Naive thymus-derived CD4-positive, alpha-beta T cell (primary cell): ENCODE data around the gene MAP4K5. TPM values are rescaled to one million over a fixed set of nuclear protein-coding genes. Genes with fewer than 3 reads are reported as not detected.

Experiments used
- ATAC-seq: fragments of 150-1000 bp; cut with Tn5 transposase; 2 replicates; pipeline ENCODE4 v1.10.0; 2021; ENCODE audit warnings: mild to moderate bottlenecking, moderate library complexity
- CTCF ChIA-PET: fragments of 350-600 bp; sonication (Branson Sonifier 250); formaldehyde crosslinking; loops from one replicate; lab custom pipeline; 2021; ENCODE audit warnings: antibody characterized with exemption; lab: Charles Lee
- POLR2A ChIA-PET: fragments of 350-600 bp; sonication (Branson Sonifier 250); formaldehyde crosslinking; loops from one replicate; lab custom pipeline; 2021; ENCODE audit warnings: antibody characterized with exemption, inconsistent platforms; lab: Charles Lee
- DNase-seq, 9 donors: peaks; one replicate each; pipeline versions ENCODE4 v3.0.0 to v3.0.0-alpha.2; 2020 to 2022; ENCODE audit warnings: mixed read lengths in 1 of 9
- H3K27ac ChIP-seq: one replicate; pipeline ENCODE4 v1.7.0; 2013; ENCODE audit warnings: mild to moderate bottlenecking, low read depth, low read length, moderate library complexity
- H3K27me3 ChIP-seq, 2 donors: one replicate each; pipeline ENCODE4 v1.7.0; 2013; ENCODE audit warnings: low read length in 2 of 2, mild to moderate bottlenecking in 2 of 2, moderate library complexity in 2 of 2; ENCODE audit not compliant: control insufficient read depth in 2 of 2, insufficient read depth in 2 of 2
- H3K36me3 ChIP-seq, 3 experiments: 1 replicate in 2 of 3; 2 replicates in 1 of 3; pipeline ENCODE4 v1.7.0; 2013; ENCODE audit warnings: low read length in 3 of 3, mild to moderate bottlenecking in 3 of 3, moderate library complexity in 1 of 3; ENCODE audit not compliant: insufficient read depth in 3 of 3, control insufficient read depth in 2 of 3
- H3K4me1 ChIP-seq, 2 donors: one replicate each; pipeline ENCODE4 v1.7.0; 2013; ENCODE audit warnings: low read length in 2 of 2, mild to moderate bottlenecking in 2 of 2, moderate library complexity in 1 of 2; ENCODE audit not compliant: control insufficient read depth in 2 of 2, insufficient read depth in 2 of 2
- H3K4me3 ChIP-seq: 2 replicates; pipeline ENCODE4 v1.7.0; 2013; ENCODE audit warnings: mild to moderate bottlenecking, low read length
- H3K9me3 ChIP-seq, 3 experiments: 1 replicate in 2 of 3; 2 replicates in 1 of 3; pipeline ENCODE4 v1.7.0; 2013; ENCODE audit warnings: low read length in 3 of 3; ENCODE audit not compliant: control insufficient read depth in 2 of 3
- H3K27ac Mint-ChIP-seq, 9 donors: one replicate each; pipeline ENCODE4 v1.8.0; 2020 to 2022; ENCODE audit warnings: mixed read lengths in 9 of 9, mild to moderate bottlenecking in 8 of 9, moderate library complexity in 5 of 9, inconsistent platforms in 2 of 9
- H3K27me3 Mint-ChIP-seq, 5 donors: one replicate each; pipeline ENCODE4 v1.8.0; 2021 to 2022; ENCODE audit warnings: mixed read lengths in 5 of 5, mild to moderate bottlenecking in 1 of 5
- H3K36me3 Mint-ChIP-seq, 5 donors: one replicate each; pipeline ENCODE4 v1.8.0; 2020 to 2022; ENCODE audit warnings: mixed read lengths in 5 of 5, mild to moderate bottlenecking in 3 of 5, inconsistent platforms in 1 of 5
- H3K4me1 Mint-ChIP-seq, 7 donors: one replicate each; pipeline ENCODE4 v1.8.0; 2020 to 2022; ENCODE audit warnings: mixed read lengths in 7 of 7, mild to moderate bottlenecking in 3 of 7, inconsistent platforms in 1 of 7
- H3K4me3 Mint-ChIP-seq, 10 donors: one replicate each; pipeline ENCODE4 v1.8.0; 2020 to 2022; ENCODE audit warnings: mild to moderate bottlenecking in 10 of 10, mixed read lengths in 10 of 10, moderate library complexity in 6 of 10, inconsistent platforms in 2 of 10
- H3K9me3 Mint-ChIP-seq, 11 donors: one replicate each; pipeline ENCODE4 v1.8.0; 2020 to 2022; ENCODE audit warnings: mixed read lengths in 11 of 11, mild to moderate bottlenecking in 4 of 11, inconsistent platforms in 1 of 11, moderate library complexity in 1 of 11
- intact Hi-C, 2 donors: fragments of 100-400 bp; cut with micrococcal nuclease; formaldehyde crosslinking; loops; one replicate each; pipeline ENCODE4 v1.15.1; 2023
- polyA plus RNA-seq, 2 donors: library from polyadenylated mRNA; unstranded; fragments of 300-500 nt; fragmentation: Illumina TruSeq; gene quantifications; one replicate each; pipeline ENCODE4 v1.2.3, GENCODE V29; 2021
- total RNA-seq, 6 experiments: library from RNA in 5 of 6; stranded (reverse) in 5 of 6; gene quantifications; 1 replicate in 5 of 6; 2 replicates in 1 of 6; pipeline ENCODE4 v1.2.3 and lab custom pipeline; 2021 to 2026

MAP4K5 gene
- total and polyA plus RNA-seq, 7 experiments from 2014 or later = 15.4 to 47.5 (median 32.5) TPM

DNA sequence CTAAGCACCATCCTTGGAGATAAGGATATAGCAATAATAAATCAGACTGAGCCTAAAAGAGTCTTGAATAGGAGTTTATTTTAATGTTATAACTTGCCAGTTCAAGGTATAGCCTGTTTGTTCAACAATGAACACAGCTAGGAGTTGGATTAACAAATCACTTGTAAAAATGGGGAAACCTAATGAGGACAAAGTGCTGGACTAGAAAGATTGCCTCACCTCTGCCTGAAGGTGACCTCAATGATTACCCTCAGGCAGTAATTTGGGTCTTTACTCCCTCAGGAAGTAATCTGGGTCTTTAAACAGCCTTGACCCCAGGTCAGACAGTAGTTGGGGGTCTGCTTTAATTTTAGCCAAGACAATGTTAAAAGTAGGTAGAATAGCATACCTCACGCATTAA lies 100.2 kb downstream of the MAP4K5 start:
- no peaks in the 10 kb centered on the region for H3K4me1 Mint-ChIP-seq
- no peaks in the 10 kb centered on the region for H3K27me3 Mint-ChIP-seq

GRCh38 chr14:50425816-50426215 lies 106.6 kb downstream of the MAP4K5 start:
- no peaks in the 10 kb centered on the region for H3K27me3 Mint-ChIP-seq
- no peaks in the 10 kb centered on the region for H3K9me3 ChIP-seq
- peaks cover 0 to 35% (median 12%) of the 10 kb centered on the region in 5 donors for H3K36me3 Mint-ChIP-seq
- no peak overlapping the region for H3K4me3 Mint-ChIP-seq
- CTCF ChIA-PET = no interaction called here
- no peak overlapping the region for H3K4me3 ChIP-seq
- intact Hi-C loops = loop anchor here in 1 of 2 donors (5.0 kb wide), 1 partner anchor 104 kb away; no protein-coding TSS in a partner anchor
- peaks cover 0 to 24% (median 14%) of the 10 kb centered on the region in 3 experiments for H3K36me3 ChIP-seq
- no peak for ATAC-seq
- DNase-seq = no peak
- H3K4me1 Mint-ChIP-seq = no peaks in the 10 kb centered on the region
- POLR2A ChIA-PET = interaction anchor here (0.7 kb wide), 1 partner anchor 9 kb away, joined by 3 read pairs; no protein-coding TSS in a partner anchor
- no peaks in the 10 kb centered on the region for H3K27me3 ChIP-seq
- no peaks in the 10 kb centered on the region for H3K4me1 ChIP-seq
- no peak overlapping the region for H3K27ac ChIP-seq
- no peak overlapping the region for H3K27ac Mint-ChIP-seq
- H3K9me3 Mint-ChIP-seq = no peaks in the 10 kb centered on the region

More for the DNA sequence above, 100.2 kb downstream of the MAP4K5 start:
- H3K4me3 ChIP-seq = no peak overlapping the region
- H3K27ac ChIP-seq = no peak overlapping the region
- DNase-seq = no peak
- H3K4me3 Mint-ChIP-seq = no peak overlapping the region
- ChIA-PET CTCF (no interaction called here), POLR2A (no interaction called here)
- no peak overlapping the region for H3K27ac Mint-ChIP-seq
- peaks cover 0 to 5% (median 0%) of the 10 kb centered on the region in 11 donors for H3K9me3 Mint-ChIP-seq
- peaks cover 0 to 18% (median 0%) of the 10 kb centered on the region in 3 experiments for H3K36me3 ChIP-seq
- no peak for ATAC-seq
- no peaks in the 10 kb centered on the region for H3K4me1 ChIP-seq
- intact Hi-C loops = no loop called here
- H3K27me3 ChIP-seq = no peaks in the 10 kb centered on the region
- H3K36me3 Mint-ChIP-seq = peaks cover 9 to 52% (median 32%) of the 10 kb centered on the region in 5 donors
- no peaks in the 10 kb centered on the region for H3K9me3 ChIP-seq

DNA sequence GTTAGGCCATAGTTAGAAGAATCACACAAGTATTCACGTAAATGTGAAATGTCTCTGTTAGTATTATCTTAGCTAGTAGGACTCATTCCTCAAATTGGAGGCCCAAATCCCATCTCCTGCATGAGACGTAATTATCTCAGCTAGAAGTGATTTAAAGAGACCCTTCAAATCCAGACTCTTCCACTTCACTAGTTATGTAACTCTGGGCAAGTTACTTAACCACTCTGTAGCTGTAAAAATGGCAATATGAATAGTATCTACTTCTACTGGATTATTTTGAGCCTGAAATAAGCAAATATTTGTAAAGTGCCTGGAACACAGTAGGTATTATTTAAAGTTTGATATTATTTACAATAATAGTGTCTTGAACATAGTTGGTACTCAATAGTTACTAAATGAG lies 107.3 kb downstream of the MAP4K5 start:
- no peaks in the 10 kb centered on the region for H3K4me1 Mint-ChIP-seq
- no peaks in the 10 kb centered on the region for H3K9me3 Mint-ChIP-seq
- peaks cover 0 to 25% (median 17%) of the 10 kb centered on the region in 3 experiments for H3K36me3 ChIP-seq
- no peaks in the 10 kb centered on the region for H3K27me3 ChIP-seq
- H3K9me3 ChIP-seq = no peaks in the 10 kb centered on the region
- no peak overlapping the region for H3K4me3 ChIP-seq
- CTCF ChIA-PET = no interaction called here
- intact Hi-C loops = loop anchor here in 1 of 2 donors (5.0 kb wide), 1 partner anchor 103 kb away; no protein-coding TSS in a partner anchor
- no peak overlapping the region for H3K27ac Mint-ChIP-seq
- H3K4me3 Mint-ChIP-seq = no peak overlapping the region
- H3K36me3 Mint-ChIP-seq = peaks cover under 1 to 42% (median 12%) of the 10 kb centered on the region in 5 donors
- H3K27me3 Mint-ChIP-seq = no peaks in the 10 kb centered on the region
- DNase-seq (no peak), ATAC-seq (no peak)
- POLR2A ChIA-PET = interaction anchor here (0.7 kb wide), 1 partner anchor 8 kb away, joined by 3 read pairs; no protein-coding TSS in a partner anchor
- H3K27ac ChIP-seq = no peak overlapping the region
- no peaks in the 10 kb centered on the region for H3K4me1 ChIP-seq

- Histone ChIP-seq H3K9me3 (no peaks in the 10 kb centered on the region), H3K27ac (no peak overlapping the region), H3K36me3 (peaks cover 0 to 31% (median 17%) of the 10 kb centered on the region in 3 experiments), H3K4me1 (no peaks in the 10 kb centered on the region), H3K4me3 (no peak overlapping the region), H3K27me3 (no peaks in the 10 kb centered on the region)
- ATAC-seq = no peak
- intact Hi-C loops = no loop called here
- Mint-ChIP-seq H3K36me3 (peaks cover 5 to 51% (median 20%) of the 10 kb centered on the region in 5 donors), H3K27me3 (no peaks in the 10 kb centered on the region), H3K9me3 (no peaks in the 10 kb centered on the region), H3K4me1 (no peaks in the 10 kb centered on the region), H3K27ac (no peak overlapping the region), H3K4me3 (no peak overlapping the region)
- ChIA-PET POLR2A (interaction anchor here (0.7 kb wide), 1 partner anchor 245 kb away, joined by 4 read pairs; no protein-coding TSS in a partner anchor), CTCF (no interaction called here)
- DNase-seq = no peak
These were observed 108.8 kb downstream of the MAP4K5 start for GRCh38 chr14:50423529-50423928.

DNA sequence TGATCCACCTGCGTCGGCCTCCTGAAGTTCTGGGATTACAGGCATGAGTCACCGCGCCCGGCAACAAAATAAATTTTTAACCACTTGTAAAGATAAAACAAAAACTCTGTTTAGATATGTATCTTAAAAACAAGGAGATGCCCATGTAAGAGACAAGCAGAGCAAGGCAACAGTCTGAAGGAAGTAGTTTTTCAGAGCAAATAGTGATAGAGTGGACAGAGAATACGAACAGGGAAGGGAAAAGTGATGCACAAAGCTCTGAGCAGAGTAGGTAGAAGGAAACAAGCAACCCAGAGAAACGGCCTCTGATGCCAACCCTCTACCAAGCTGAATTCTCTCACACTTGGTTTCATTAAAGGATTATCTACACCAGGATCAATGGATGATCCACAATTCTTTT lies 110.9 kb downstream of the MAP4K5 start:
- no peak for ATAC-seq
- H3K4me1 Mint-ChIP-seq = peaks cover 0 to 6% (median 0%) of the 10 kb centered on the region in 7 donors
- H3K27me3 Mint-ChIP-seq = no peaks in the 10 kb centered on the region
- Histone ChIP-seq H3K9me3 (no peaks in the 10 kb centered on the region), H3K4me1 (no peaks in the 10 kb centered on the region), H3K27ac (no peak overlapping the region), H3K27me3 (no peaks in the 10 kb centered on the region), H3K4me3 (no peak overlapping the region), H3K36me3 (peaks cover 0 to 31% (median 17%) of the 10 kb centered on the region in 3 experiments)
- ChIA-PET CTCF (interaction anchor here (0.7 kb wide), 1 partner anchor 355 kb away, joined by 5 read pairs; no protein-coding TSS in a partner anchor), POLR2A (interaction anchor here (0.7 kb wide), 1 partner anchor 842 kb away, joined by 5 read pairs; no protein-coding TSS in a partner anchor)
- no peak overlapping the region for H3K27ac Mint-ChIP-seq
- H3K9me3 Mint-ChIP-seq = peaks cover 0 to 5% (median 0%) of the 10 kb centered on the region in 11 donors
- peaks cover 9 to 63% (median 38%) of the 10 kb centered on the region in 5 donors for H3K36me3 Mint-ChIP-seq
- intact Hi-C loops = no loop called here
- no peak overlapping the region for H3K4me3 Mint-ChIP-seq
- no peak for DNase-seq

DNA sequence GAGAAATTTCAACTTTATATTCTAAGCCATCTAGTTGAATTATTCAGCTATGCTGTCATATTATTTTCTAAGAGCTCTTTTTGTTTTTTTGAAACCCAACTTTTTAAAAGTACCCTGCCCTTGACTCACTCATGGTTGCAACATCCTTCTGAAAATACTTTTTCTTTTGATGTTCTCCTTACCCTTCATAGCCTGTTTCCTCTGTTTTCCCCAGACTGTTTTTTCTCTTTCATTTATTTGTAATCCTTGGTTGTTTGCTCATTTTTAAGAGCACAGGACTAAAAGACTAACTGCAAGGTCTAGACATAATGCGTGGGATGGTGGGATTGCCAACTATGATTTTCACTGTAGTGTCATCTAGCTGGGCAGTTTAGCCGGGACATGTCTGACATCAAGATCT lies 114.5 kb downstream of the MAP4K5 start:
- DNase-seq (no peak), ATAC-seq (no peak)
- no peak overlapping the region for H3K27ac ChIP-seq
- Mint-ChIP-seq H3K36me3 (peaks cover 12 to 63% (median 56%) of the 10 kb centered on the region in 5 donors), H3K27me3 (no peaks in the 10 kb centered on the region), H3K9me3 (peaks cover 0 to 25% (median 5%) of the 10 kb centered on the region in 11 donors), H3K4me3 (no peak overlapping the region), H3K4me1 (peaks cover 0 to 6% (median 0%) of the 10 kb centered on the region in 7 donors), H3K27ac (peak overlapping the region in 1 of 9 donors; percentile 0)
- no peaks in the 10 kb centered on the region for H3K9me3 ChIP-seq
- ChIA-PET CTCF (interaction anchor here (0.6 kb wide), 1 partner anchor 721 kb away, joined by 5 read pairs; no protein-coding TSS in a partner anchor), POLR2A (interaction anchor here (0.8 kb wide), 1 partner anchor 8 kb away, joined by 3 read pairs; no protein-coding TSS in a partner anchor)
- no peak overlapping the region for H3K4me3 ChIP-seq
- intact Hi-C loops = no loop called here
- H3K4me1 ChIP-seq = no peaks in the 10 kb centered on the region
- H3K27me3 ChIP-seq = no peaks in the 10 kb centered on the region
- peaks cover 0 to 16% (median 7%) of the 10 kb centered on the region in 3 experiments for H3K36me3 ChIP-seq
